Measurements from ENCODE around the gene TRAF3IP1.

TRAF3IP1 gene

DNA sequence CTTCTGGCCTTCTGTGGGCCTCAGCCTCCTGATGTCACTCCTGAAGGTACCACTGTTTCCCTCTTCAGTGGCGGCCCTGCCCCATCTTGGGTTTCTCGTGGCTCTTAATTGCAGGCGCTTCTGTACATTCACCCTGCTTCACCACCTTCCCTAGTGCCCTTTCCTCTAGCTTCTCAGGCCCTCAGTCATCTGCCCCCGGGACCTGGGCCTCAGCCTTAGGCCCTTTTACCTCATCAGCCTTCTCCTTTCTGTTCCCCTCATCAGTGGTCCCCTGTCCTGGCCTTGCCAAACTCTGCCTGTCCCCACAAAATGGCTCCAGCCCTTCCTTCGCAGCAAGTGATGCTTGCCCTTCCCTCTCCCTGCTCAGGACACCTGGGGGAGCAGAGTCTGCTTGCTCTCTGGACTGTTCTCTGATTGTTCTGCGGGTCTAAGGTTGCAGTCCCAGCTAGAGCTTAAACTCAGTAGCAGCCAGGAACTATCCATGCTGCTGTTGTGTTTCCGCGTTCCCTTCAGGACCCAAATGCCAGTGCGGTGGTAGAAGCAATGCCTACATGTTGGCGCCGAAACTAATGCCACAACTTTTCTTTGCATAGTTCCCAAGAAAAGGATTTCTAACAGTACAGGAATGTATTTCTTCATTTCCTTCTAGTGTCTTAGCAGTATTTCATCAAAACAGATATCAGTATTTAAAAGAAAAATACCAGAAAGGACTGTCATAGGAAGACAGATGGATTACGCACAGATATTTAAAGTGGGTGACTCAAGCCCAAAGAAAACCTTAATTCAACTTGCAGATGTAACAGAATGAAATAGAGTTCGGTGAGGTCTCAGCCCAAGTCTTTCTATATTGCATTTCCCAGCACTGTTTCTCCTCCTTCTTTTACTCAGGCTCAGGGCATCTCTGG, 113.9 kb downstream of the TRAF3IP1 start:
- TF ChIP-seq, protein P1, sequence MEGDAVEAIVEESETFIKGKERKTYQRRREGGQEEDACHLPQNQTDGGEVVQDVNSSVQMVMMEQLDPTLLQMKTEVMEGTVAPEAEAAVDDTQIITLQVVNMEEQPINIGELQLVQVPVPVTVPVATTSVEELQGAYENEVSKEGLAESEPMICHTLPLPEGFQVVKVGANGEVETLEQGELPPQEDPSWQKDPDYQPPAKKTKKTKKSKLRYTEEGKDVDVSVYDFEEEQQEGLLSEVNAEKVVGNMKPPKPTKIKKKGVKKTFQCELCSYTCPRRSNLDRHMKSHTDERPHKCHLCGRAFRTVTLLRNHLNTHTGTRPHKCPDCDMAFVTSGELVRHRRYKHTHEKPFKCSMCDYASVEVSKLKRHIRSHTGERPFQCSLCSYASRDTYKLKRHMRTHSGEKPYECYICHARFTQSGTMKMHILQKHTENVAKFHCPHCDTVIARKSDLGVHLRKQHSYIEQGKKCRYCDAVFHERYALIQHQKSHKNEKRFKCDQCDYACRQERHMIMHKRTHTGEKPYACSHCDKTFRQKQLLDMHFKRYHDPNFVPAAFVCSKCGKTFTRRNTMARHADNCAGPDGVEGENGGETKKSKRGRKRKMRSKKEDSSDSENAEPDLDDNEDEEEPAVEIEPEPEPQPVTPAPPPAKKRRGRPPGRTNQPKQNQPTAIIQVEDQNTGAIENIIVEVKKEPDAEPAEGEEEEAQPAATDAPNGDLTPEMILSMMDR (IDR thresholded peaks at IDR 0.05), result no peak
- Histone ChIP-seq H3K4me3 (ENCODE audit: low read depth, low read length) (no peak overlapping the region), H3K9me3 (ENCODE audit: control insufficient read depth, low read length) (no peaks in the 10 kb centered on the region), H3K36me3 (ENCODE audit: control insufficient read depth, insufficient read depth, low read length) (no peaks in the 10 kb centered on the region), H3K27me3 (ENCODE audit: control insufficient read depth, insufficient read depth, low read length) (no peaks in the 10 kb centered on the region), H3K79me2 (peaks cover 25% of the 10 kb centered on the region), H3K9ac (no peak overlapping the region), H2AFZ (no peak overlapping the region), H3K4me2 (ENCODE audit: low read length) (no peak overlapping the region), H3K4me1 (peaks cover 4% of the 10 kb centered on the region), H3K27ac (no peak overlapping the region)

DNA sequence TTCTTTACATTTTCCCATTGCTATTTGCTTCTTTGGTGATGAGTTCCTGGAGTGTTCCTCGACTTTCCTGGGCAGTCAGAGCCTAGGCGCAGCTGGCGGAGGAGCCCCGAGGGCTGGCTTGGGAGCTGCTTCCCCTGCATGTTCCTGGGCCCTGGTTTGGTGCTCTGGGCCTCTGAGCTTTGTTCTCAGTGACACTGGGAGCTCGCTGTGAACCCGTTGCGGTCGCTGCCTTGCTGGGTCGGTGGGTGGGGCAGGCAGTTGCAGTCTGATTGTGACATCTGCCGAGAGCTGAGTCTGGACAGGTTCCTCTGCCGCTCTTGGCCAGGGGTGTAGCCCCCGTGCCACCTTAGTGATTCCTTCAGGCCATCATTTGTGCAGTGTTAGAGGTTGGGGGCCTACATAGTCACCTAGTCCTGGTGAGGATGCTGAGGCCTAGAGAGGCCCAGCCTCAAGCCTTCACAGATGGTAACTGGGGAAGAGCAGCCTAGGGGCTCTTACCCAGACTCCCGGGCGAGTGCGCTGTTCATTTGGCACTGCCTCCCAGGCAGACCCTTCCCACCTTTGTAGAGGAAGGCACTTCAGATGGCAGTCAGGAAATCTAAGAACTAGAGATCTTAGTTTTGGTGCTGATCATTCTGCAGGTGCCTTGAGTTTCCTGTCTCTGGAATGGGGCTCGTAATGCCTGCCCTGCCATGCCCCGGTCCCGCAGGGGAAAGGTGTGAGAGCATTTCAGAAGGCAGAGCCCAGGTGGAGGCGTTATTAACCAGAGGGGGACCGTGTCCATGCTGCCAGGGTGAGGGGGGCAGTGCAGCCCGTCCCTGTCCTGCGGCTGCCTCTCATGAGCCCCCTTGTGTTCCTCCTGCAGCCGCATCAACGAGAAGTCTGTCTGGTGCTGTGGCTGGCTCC, 114.8 kb downstream of the TRAF3IP1 start:
- Histone ChIP-seq H3K9ac (no peak overlapping the region), H3K36me3 (ENCODE audit: control insufficient read depth, insufficient read depth, low read length) (no peaks in the 10 kb centered on the region), H3K4me1 (peaks cover 7% of the 10 kb centered on the region), H2AFZ (no peak overlapping the region), H3K27ac (no peak overlapping the region), H3K4me3 (ENCODE audit: low read depth, low read length) (no peak overlapping the region), H3K79me2 (peaks cover 25% of the 10 kb centered on the region), H3K4me2 (ENCODE audit: low read length) (no peak overlapping the region), H3K9me3 (ENCODE audit: control insufficient read depth, low read length) (no peaks in the 10 kb centered on the region), H3K27me3 (ENCODE audit: control insufficient read depth, insufficient read depth, low read length) (no peaks in the 10 kb centered on the region)
- TF ChIP-seq, protein P1 (IDR thresholded peaks at IDR 0.05), result no peak

DNA sequence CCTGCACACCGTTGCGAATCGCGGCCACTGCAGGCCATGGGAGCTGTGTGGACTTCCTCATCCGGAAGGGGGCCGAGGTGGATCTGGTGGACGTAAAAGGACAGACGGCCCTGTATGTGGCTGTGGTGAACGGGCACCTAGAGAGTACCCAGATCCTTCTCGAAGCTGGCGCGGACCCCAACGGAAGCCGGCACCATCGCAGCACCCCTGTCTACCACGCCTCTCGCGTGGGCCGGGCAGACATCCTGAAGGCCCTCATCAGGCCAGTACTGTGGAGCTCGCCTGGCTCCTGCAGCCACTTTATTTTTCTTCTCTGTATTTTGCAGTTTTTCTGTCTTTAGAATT, 115.4 kb downstream of the TRAF3IP1 start:
- no peak overlapping the region for H3K27ac ChIP-seq
- TF ChIP-seq, protein P1 (IDR thresholded peaks at IDR 0.05), result no peak
- H3K36me3 ChIP-seq (ENCODE audit: control insufficient read depth, insufficient read depth, low read length), result no peaks in the 10 kb centered on the region

DNA sequence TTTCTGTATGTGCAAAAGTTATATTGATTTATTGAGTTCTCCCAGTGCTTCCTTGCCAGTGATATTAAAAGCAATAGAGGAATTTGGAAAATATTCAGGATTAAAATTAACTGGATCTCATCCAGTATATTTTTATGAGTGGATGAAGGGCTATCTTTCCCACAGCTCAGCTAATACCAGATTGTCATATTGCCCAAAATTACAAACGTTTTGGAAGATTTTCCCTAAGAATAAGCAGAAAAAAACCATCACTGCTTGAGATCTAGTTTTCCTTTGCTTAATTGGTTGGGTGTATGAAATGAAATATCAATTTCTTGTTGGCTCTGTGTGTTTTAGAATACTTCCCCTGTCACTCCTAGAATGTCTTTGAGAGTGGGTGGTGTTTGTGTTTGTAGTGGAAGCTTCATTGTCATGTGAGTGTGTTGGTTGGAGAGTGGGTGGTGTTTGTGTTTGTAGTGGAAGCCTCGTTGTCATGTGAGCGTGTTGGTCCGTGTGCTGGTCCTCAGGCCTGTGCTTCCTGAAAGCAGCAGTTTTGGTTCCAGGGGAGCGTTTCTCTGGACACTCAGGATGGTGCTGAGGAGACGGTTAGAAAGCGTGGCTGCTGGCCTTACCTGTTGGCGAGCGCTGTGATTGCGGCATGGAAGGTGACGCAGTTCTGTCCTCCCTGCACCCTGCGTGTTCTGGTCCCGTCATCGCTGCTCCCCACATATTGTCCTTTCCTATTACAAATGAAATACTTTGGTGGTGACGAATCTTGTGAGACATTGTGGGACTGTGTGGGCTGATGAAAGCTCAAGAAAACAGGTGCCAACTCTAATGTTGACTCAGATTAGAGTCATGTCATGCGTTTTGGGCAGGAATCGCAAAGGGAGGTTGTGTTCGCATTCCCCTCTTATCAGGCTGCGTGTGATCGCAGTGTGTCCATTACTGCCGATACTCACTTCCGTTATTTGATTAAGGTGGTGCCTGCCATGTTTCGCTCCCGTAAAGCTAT, 118.8 kb downstream of the TRAF3IP1 start:
- H3K9me3 ChIP-seq (ENCODE audit: control insufficient read depth, low read length), result no peaks in the 10 kb centered on the region
- TF ChIP-seq, protein P1 (IDR thresholded peaks at IDR 0.05), result no peak
- H3K27ac ChIP-seq, result no peak overlapping the region
- H3K4me1 ChIP-seq, result peaks cover 3% of the 10 kb centered on the region
- no peak overlapping the region for H3K4me2 ChIP-seq (ENCODE audit: low read length)
- no peak overlapping the region for H3K4me3 ChIP-seq (ENCODE audit: low read depth, low read length)
- no peaks in the 10 kb centered on the region for H3K27me3 ChIP-seq (ENCODE audit: control insufficient read depth, insufficient read depth, low read length)
- peaks cover 10% of the 10 kb centered on the region for H3K79me2 ChIP-seq
- H2AFZ ChIP-seq, result no peak overlapping the region
- H3K36me3 ChIP-seq (ENCODE audit: control insufficient read depth, insufficient read depth, low read length), result no peaks in the 10 kb centered on the region
- no peak overlapping the region for H3K9ac ChIP-seq

More for the DNA sequence above, 115.4 kb downstream of the TRAF3IP1 start:
- H3K4me1 ChIP-seq, result peaks cover 7% of the 10 kb centered on the region
- no peaks in the 10 kb centered on the region for H3K27me3 ChIP-seq (ENCODE audit: control insufficient read depth, insufficient read depth, low read length)
- H3K9me3 ChIP-seq (ENCODE audit: control insufficient read depth, low read length), result no peaks in the 10 kb centered on the region
- no peak overlapping the region for H2AFZ ChIP-seq
- H3K4me2 ChIP-seq (ENCODE audit: low read length), result no peak overlapping the region
- H3K9ac ChIP-seq, result no peak overlapping the region
- H3K4me3 ChIP-seq (ENCODE audit: low read depth, low read length), result no peak overlapping the region
- peaks cover 25% of the 10 kb centered on the region for H3K79me2 ChIP-seq

Measured in parathyroid adenoma (tissue), 2 donors.